Mucosa of descending colon (tissue), 3 donors: ENCODE results near the gene ANO1. TPM values are rescaled to one million over a fixed set of nuclear protein-coding genes. Genes with fewer than 3 reads are reported as not detected.

Experiments used
- ATAC-seq: fragments of 200-7000 bp; cut with Tn5 transposase; one replicate; pipeline ENCODE4 v1.9.1; 2020; ENCODE audit warnings: mild to moderate bottlenecking, moderate library complexity
- DNase-seq, 3 donors: peaks; one replicate each; pipeline ENCODE4 v3.0.0-alpha.2; 2020
- H3K36me3 ChIP-seq: fragments of 200-600 bp; one replicate; pipeline ENCODE4 v1.8.0; 2021; ENCODE audit warnings: low read depth, mild to moderate bottlenecking
- H3K4me1 ChIP-seq: fragments of 200-600 bp; one replicate; pipeline ENCODE4 v1.8.0; 2021; ENCODE audit warnings: low read depth, mild to moderate bottlenecking
- H3K4me3 ChIP-seq: fragments of 200-600 bp; one replicate; pipeline ENCODE4 v1.8.0; 2021; ENCODE audit warnings: mild to moderate bottlenecking
- H3K9me3 ChIP-seq: fragments of 200-600 bp; one replicate; pipeline ENCODE4 v1.8.0; 2021; ENCODE audit warnings: mild to moderate bottlenecking
- CTCF ChIP-seq: fragments of 200-600 bp; IDR thresholded peaks from one replicate; pipeline ENCODE4 v1.8.0; 2022; ENCODE audit warnings: antibody characterized with exemption, mild to moderate bottlenecking
- intact Hi-C, 2 donors: fragments of 100-400 bp; cut with DNase I in 1 of 2; cut with micrococcal nuclease in 1 of 2; formaldehyde crosslinking; loops; one replicate each; pipeline versions ENCODE4 v1.11.0 to v1.11.1; 2022; cut with DNase I, micrococcal nuclease
- total RNA-seq, 3 donors: library from RNA; stranded (reverse); fragmentation: NEBNext Ultra II Directional in 2 of 3; extraction: Animal tissue kit (Norgen Biotek cat#: 25700) in 2 of 3; gene quantifications; one replicate each; pipeline versions ENCODE4 v1.2.1 to v1.2.4, GENCODE V29; 2021 to 2023
- donor health status: DM: no; HTN: no; CAD: no; lungs with moderate emphysema.
- donor health status: DM: no; HTN: no; CAD: no.
- donor health status: DM: no; HTN: yes; CAD: no.

Gene ANO1
- total RNA-seq, 3 donors from 2014 or later: 10.7 to 26.6 (median 11.8) TPM

GRCh38 chr11:70088735-70089250 lies 10.7 kb downstream of the ANO1 start:
- DNase-seq (no peak), ATAC-seq (no peak)
- intact Hi-C loops: no loop called here
- Histone ChIP-seq H3K4me3 (no peak overlapping the region), H3K4me1 (no peaks in the 10 kb centered on the region), H3K36me3 (no peaks in the 10 kb centered on the region), H3K9me3 (no peaks in the 10 kb centered on the region)
- no peak for TF ChIP-seq CTCF

- no peaks in the 10 kb centered on the region for H3K9me3 ChIP-seq
- H3K4me3 ChIP-seq: no peak overlapping the region
- ATAC-seq (no peak), DNase-seq (no peak)
- H3K36me3 ChIP-seq: no peaks in the 10 kb centered on the region
- intact Hi-C loops: no loop called here
- no peak for TF ChIP-seq CTCF
- no peaks in the 10 kb centered on the region for H3K4me1 ChIP-seq
Observed at GRCh38 chr11:70089631-70090030, 11.5 kb downstream of the ANO1 start.

GRCh38 chr11:70090961-70091381 lies 12.9 kb downstream of the ANO1 start:
- DNase-seq (no peak), ATAC-seq (no peak)
- no peaks in the 10 kb centered on the region for H3K9me3 ChIP-seq
- intact Hi-C loops: no loop called here
- no peaks in the 10 kb centered on the region for H3K4me1 ChIP-seq
- no peak overlapping the region for H3K4me3 ChIP-seq
- no peaks in the 10 kb centered on the region for H3K36me3 ChIP-seq
- no peak for TF ChIP-seq CTCF

- H3K36me3 ChIP-seq: no peaks in the 10 kb centered on the region
- intact Hi-C loops: no loop called here
- TF ChIP-seq CTCF: no peak
Observed at GRCh38 chr11:70091638-70092037, 13.5 kb downstream of the ANO1 start.

GRCh38 chr11:70092959-70093715 lies 15.0 kb downstream of the ANO1 start:
- Histone ChIP-seq H3K4me1 (no peaks in the 10 kb centered on the region), H3K4me3 (no peak overlapping the region), H3K36me3 (no peaks in the 10 kb centered on the region), H3K9me3 (no peaks in the 10 kb centered on the region)
- ATAC-seq (no peak), DNase-seq (no peak)
- intact Hi-C loops: no loop called here
- no peak for TF ChIP-seq CTCF

More at GRCh38 chr11:70091638-70092037, 13.5 kb downstream of the ANO1 start:
- Histone ChIP-seq H3K9me3 (no peaks in the 10 kb centered on the region), H3K4me1 (no peaks in the 10 kb centered on the region), H3K4me3 (no peak overlapping the region)
- ATAC-seq: no peak
- no peak for DNase-seq
